HG03378 (cell line): ENCODE data around the gene TTLL3.
A peak's percentile ranks its signal among the peaks of the same experiment; 100 is the strongest.
"Not testable (repeated sequence)": the region's sequence is repeated elsewhere in the genome, so short reads cannot be mapped to it uniquely, and the experiment has no call there.

Experiments used
- ATAC-seq: cut with Tn5 transposase; IDR thresholded peaks from one replicate; pipeline ENCODE4 v1.9.1; 2021; ENCODE audit warnings: mild to moderate bottlenecking, moderate library complexity; ENCODE audit not compliant: unreplicated experiment

Gene TTLL3

GRCh38 chr3:9834520-9835380 is 24.7 kb downstream of the TTLL3 start:
- no peak for ATAC-seq

GRCh38 chr3:9837701-9838582 is 27.9 kb downstream of the TTLL3 start:
- no peak for ATAC-seq

GRCh38 chr3:9838856-9839255 is 28.8 kb downstream of the TTLL3 start:
- no peak for ATAC-seq

- no peak for ATAC-seq
These were observed 31.0 kb downstream of the TTLL3 start for GRCh38 chr3:9841015-9841414.

GRCh38 chr3:9843715-9844438 is 33.8 kb downstream of the TTLL3 start, which contains the start of gene RPUSD3:
TSS of gene RPUSD3 (minus strand) at chr3:9844008. CDS start at chr3:9843990, 18 bp downstream.
- peak; percentile 96 for ATAC-seq

- ATAC-seq: no peak
These were observed 36.2 kb downstream of the TTLL3 start for GRCh38 chr3:9846231-9846630.

GRCh38 chr3:9846931-9847488 is 36.9 kb downstream of the TTLL3 start:
- no peak for ATAC-seq

- ATAC-seq: not testable (repeated sequence)
These were observed 37.8 kb downstream of the TTLL3 start for GRCh38 chr3:9847870-9848269.

GRCh38 chr3:9848860-9849259 is 38.8 kb downstream of the TTLL3 start:
- not testable (repeated sequence) for ATAC-seq

- ATAC-seq: not testable (repeated sequence)
These were observed 41.3 kb downstream of the TTLL3 start for GRCh38 chr3:9851383-9851782.

GRCh38 chr3:9851926-9852325 is 41.9 kb downstream of the TTLL3 start:
- not testable (repeated sequence) for ATAC-seq

GRCh38 chr3:9852528-9852927 is 42.5 kb downstream of the TTLL3 start:
- no peak for ATAC-seq

GRCh38 chr3:9854291-9854940 is 44.4 kb downstream of the TTLL3 start:
- not testable (repeated sequence) for ATAC-seq

GRCh38 chr3:9855594-9855993 is 45.5 kb downstream of the TTLL3 start:
- no peak for ATAC-seq

- no peak for ATAC-seq
These were observed 49.5 kb downstream of the TTLL3 start for GRCh38 chr3:9859530-9860025.

GRCh38 chr3:9861201-9861600 is 51.1 kb downstream of the TTLL3 start:
- ATAC-seq: no peak

GRCh38 chr3:9861626-9862130 is 51.6 kb downstream of the TTLL3 start:
- ATAC-seq: no peak

- no peak for ATAC-seq
These were observed 52.5 kb downstream of the TTLL3 start for GRCh38 chr3:9862391-9863057.

GRCh38 chr3:9863058-9863772 is 53.2 kb downstream of the TTLL3 start:
- ATAC-seq: no peak
